Measurements from ENCODE around the gene PALB2. TPM values are rescaled to one million over a fixed set of nuclear protein-coding genes. Genes with fewer than 3 reads are reported as not detected.

Gene PALB2
- total and polyA plus RNA-seq, 9 of the 15 experiments (the other 6 are each of a cell fraction or from before 2014, with no cell fraction given) = 7.0 to 25.8 (median 15.2) TPM

- TF ChIP-seq AFF1 (IDR thresholded peaks at IDR 0.05; ENCODE audit: low read depth in 1 of 2, partially characterized antibody in 2 of 2) = no peak
- peak; percentile 68 for TF ChIP-seq TBP (optimal IDR thresholded peaks at IDR 0.05; ENCODE audit: low read depth, low read length)
- TF ChIP-seq PRMT5 (CRISPR knock-in tag; IDR thresholded peaks at IDR 0.05) = 0 out of 2 replicates have a peak, but pooled peaks have one; percentile 11
- no peak for TF ChIP-seq IRF2 (CRISPR knock-in tag; IDR thresholded peaks at IDR 0.05)
- TF ChIP-seq ATF3 (IDR thresholded peaks at IDR 0.05) = no peak
- no peak for TF ChIP-seq ATF3 (CRISPR knock-in tag; conservative IDR thresholded peaks at IDR 0.05)
- peak; percentile 96 for TF ChIP-seq SIN3B (IDR thresholded peaks at IDR 0.05; ENCODE audit: low read depth)
- peak; percentile 25; the same call in 1 of the 2 replicates for TF ChIP-seq NFE2 (IDR thresholded peaks at IDR 0.05; ENCODE audit: low read depth)
- TF ChIP-seq EZH2 (IDR thresholded peaks at IDR 0.05; ENCODE audit: borderline replicate concordance, low read depth, low read length) = no peak
- TF ChIP-seq ZNF316 (IDR thresholded peaks at IDR 0.05) = no peak
- peak in 1 of 2 experiments; percentile 93; a peak in 2 of 4 replicates for TF ChIP-seq HDAC1 (IDR thresholded peaks at IDR 0.05)
- TF ChIP-seq KLF6 (CRISPR knock-in tag; IDR thresholded peaks at IDR 0.05; ENCODE audit: borderline replicate concordance) = no peak
- no peak for TF ChIP-seq HNRNPH1 (optimal IDR thresholded peaks at IDR 0.05; ENCODE audit: low read depth, low read length)
- TF ChIP-seq ZNF3 (CRISPR knock-in tag; IDR thresholded peaks at IDR 0.05) = no peak
- TF ChIP-seq GTF3C2 (IDR thresholded peaks at IDR 0.05; ENCODE audit: borderline replicate concordance, extremely low read depth, insufficient read length) = no peak
- TF ChIP-seq PREB (CRISPR knock-in tag; IDR thresholded peaks at IDR 0.05) = 0 out of 2 replicates have a peak, but pooled peaks have one; percentile 74
- peak; percentile 64; the same call in 1 of the 2 replicates for TF ChIP-seq SOX6 (IDR thresholded peaks at IDR 0.05)
- 0 out of 2 replicates have a peak, but pooled peaks have one; percentile 27 for TF ChIP-seq ZBTB17 (CRISPR knock-in tag; IDR thresholded peaks at IDR 0.05)
- TF ChIP-seq NR3C1 (CRISPR knock-in tag; IDR thresholded peaks at IDR 0.05) = no peak
Measured at GRCh38 chr16:23595951-23596720, 45.0 kb downstream of the PALB2 start, which contains the start of gene NDUFAB1 (continued).

All from K562 (cell line).